Stimulated activated CD8-positive, alpha-beta memory T cell treated with anti-CD3 and anti-CD28 coated beads, Interleukin-12 subunit alpha, Interleukin-12 subunit beta, amount 100 ng/mL, for 24 hours (primary cell): ENCODE results near the gene HIVEP1.

Experiments used
- DNase-seq: peaks from one replicate; pipeline ENCODE4 v3.0.0-alpha.2; 2020; ENCODE audit errors: extremely low read depth

Gene HIVEP1

DNA sequence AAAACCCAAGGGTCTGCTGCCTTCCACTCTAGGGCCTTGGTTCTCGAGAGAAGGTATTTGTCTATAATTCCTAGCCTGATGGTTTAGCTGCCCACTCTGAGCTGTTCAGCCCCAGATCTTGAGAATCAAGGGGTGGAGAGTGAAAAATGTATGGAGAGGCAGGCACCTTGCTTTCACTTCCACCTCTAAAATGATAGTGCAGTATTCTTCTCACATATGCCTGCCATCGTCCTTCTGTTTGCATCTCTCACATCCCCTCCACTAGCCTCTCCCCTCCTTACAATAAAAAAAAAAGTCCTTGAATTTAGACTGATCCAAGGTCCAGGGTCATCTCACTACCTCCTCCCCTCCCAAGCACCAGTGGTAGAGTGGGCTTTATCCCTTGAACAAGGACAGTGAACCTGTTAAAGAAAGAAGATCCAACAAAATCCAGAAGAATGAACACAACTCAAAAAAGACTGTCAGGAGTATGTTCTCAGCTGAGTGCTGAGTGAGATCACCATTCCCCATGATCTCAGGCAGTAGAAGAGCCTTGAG lies 104.2 kb downstream of the HIVEP1 start:
- no peak for DNase-seq

DNA sequence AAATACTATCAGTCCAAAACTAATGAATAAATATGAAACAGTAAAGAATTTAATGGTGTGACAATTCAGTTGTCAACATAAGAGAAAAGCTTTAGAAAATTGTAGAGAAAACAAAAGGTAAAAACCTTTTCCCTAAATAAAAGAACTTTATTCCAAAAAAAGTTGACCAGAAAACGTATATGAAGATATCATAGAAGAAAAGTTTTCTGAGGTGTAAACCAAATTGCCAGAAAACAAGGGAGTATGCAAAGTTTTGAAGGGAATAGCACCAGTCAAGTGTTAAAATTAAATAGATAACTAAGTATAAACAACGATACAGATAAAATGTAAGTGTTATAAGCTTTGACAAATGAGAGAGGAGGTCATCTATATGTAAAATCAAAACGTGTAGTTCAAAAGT lies 104.9 kb downstream of the HIVEP1 start:
- no peak for DNase-seq

DNA sequence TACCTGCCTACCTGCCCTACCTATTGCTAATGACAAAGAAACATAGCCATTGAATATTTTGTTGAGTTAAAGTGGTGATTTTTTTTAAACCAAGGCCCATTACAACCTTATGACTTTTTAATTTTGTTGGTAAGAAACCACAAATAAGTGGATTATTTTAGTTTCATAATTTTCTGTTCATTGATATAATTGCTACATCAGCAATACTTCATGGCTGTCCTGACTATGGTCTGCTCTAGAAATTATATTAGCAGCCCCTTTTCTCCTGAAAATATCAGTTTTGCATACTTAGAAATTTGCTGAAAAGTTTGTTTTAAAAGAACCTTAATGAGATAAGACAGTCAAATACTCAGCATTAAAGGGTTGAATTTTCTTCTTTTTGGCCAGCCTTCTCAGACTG lies 106.5 kb downstream of the HIVEP1 start:
- DNase-seq: no peak

GRCh38 chr6:12119085-12119588 lies 107.0 kb downstream of the HIVEP1 start:
- no peak for DNase-seq

DNA sequence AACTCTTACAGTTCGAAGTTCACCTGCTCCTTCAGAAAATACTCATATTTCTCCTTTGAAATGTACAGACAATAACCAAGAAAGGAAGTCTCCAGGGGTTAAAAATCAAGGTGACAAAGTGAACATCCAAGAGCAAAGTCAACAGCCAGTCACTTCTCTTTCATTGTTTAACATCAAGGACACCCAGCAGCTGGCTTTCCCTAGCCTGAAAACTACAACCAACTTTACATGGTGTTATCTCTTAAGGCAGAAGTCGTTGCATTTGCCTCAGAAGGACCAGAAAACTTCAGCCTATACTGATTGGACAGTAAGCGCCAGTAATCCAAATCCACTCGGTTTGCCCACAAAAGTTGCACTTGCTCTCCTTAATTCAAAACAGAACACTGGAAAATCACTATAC lies 113.3 kb downstream of the HIVEP1 start:
- no peak for DNase-seq

DNA sequence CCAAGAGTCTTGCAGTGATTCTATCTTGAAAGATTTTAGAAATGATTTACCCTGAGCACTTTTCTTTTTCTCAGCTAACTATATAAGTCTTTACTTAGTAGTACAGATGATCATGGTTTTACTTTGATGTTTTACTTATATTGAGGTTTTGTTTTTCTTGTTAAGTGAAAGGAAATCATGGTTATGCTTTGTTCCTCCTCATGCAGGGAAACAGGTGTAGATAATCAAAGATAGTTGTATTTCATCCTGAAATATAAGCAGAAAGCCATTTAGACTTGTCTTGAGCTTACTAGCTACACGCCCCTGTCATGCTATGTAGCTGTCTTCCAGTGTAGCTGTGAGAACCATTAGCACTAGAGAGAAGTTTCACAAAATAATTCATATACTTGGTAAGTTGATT lies 113.9 kb downstream of the HIVEP1 start:
- DNase-seq: no peak

- DNase-seq: no peak
Measured at GRCh38 chr6:12129523-12129922, 117.4 kb downstream of the HIVEP1 start.

DNA sequence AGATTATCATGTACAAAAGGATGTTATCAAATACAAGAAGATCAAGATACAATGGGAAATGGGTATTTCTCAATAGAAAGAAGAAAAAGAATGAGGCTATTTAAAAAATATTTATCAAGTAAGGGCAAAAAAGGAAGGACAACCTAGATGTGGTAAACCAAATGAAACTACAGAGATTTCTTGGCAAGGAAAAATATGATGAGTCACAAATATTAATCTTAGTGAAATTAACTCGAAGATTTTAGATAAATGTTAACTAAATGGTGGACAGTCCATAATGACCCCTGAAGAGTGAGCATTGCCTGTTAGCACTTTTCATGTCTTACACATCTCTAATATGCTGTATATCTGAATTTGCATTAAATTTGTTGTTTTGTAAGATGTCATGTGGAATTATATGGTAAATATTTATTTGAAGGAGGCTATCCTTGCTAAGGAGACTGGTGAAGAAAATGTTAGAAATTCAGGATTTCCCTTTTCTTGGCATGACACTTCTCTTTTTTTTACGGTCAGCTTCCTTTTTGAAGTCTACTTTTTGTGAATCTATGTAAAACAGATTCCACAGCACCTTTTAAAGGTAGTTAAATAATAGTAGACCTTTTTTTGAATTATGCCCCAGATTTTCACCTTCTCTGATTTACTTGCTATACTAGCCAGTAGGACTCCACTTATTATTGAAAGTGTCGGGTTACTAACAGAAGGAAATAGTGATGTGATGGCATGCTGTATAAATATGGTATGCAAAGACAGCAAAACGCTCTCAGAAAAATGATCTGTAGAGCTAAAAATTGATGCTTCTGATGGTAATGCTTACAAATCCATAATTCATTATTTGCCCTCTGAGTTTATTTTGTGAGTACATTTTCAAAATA lies 120.5 kb downstream of the HIVEP1 start:
- no peak for DNase-seq

- no peak for DNase-seq
Measured at GRCh38 chr6:12134581-12134980, 122.5 kb downstream of the HIVEP1 start.

GRCh38 chr6:12134991-12135390 lies 122.9 kb downstream of the HIVEP1 start:
- no peak for DNase-seq

GRCh38 chr6:12136905-12137304 lies 124.8 kb downstream of the HIVEP1 start:
- DNase-seq: no peak

DNA sequence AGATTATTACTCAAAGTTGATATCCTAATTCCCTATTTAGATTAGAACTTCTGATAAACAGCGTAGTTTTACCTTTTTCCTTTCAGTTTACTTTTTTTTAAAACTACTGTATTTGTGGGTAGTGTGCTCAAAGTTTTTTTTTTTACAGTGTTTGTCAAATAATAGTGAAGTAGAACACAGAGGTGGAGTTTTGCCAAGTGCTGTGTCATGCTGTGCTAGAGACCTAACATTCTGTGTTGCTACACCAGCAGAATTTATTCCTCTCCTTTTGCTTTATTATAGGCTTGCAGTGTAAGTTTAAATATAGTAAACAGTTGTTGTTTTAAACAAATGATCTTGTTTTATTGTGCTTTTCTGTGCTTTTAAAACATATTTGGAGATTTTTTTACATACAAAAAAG lies 125.4 kb downstream of the HIVEP1 start:
- no peak for DNase-seq

DNA sequence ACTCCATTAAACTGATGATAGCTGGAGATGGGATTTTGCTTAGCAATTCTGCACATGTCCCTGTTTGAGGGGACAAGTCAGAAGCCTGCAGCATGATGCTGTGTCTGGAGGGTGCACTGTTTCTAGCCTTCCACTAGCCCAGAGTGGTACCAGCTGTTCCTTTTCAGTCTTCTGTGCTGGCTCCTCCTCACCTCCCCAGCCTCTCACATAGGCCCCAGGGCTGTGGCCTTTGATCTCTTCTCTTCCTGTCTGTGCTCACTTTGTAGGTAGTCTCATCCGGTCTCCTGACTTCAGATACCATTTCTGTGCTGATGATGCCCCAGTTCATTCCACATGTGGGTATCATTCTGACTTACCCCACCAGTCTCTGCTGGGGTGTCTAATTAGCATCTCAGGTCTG lies 126.3 kb downstream of the HIVEP1 start:
- no peak for DNase-seq

- no peak for DNase-seq
Measured at GRCh38 chr6:12138936-12139335, 126.8 kb downstream of the HIVEP1 start.

GRCh38 chr6:12147557-12148316 lies 135.6 kb downstream of the HIVEP1 start:
- no peak for DNase-seq

DNA sequence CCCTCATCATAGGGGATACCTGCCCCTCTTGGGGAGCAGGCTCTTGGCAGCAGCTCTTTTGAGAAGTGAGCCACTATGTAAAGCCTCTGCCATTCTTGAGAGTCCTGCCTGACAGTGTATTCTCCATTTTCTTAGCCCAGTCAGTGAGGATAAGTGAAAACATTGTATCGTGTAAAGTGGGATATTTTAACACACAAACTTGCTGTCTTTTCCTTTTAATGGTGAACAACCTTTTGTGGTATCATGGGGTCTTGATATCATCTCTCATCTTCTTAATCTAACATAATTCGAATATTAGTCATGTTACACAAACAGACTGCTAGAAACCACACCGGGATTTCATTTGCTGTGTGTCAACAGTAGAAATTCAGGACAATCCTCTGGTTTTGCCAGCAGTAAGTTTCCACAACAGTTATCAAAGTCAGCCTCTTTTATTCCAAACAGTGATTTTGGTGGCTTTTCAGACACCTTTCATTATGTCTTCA lies 136.2 kb downstream of the HIVEP1 start:
- no peak for DNase-seq

- DNase-seq: no peak
Measured at GRCh38 chr6:12148841-12149240, 136.7 kb downstream of the HIVEP1 start.

GRCh38 chr6:12149944-12150510 lies 137.9 kb downstream of the HIVEP1 start:
- no peak for DNase-seq

GRCh38 chr6:12150812-12151432 lies 138.8 kb downstream of the HIVEP1 start:
- DNase-seq: no peak

- no peak for DNase-seq
Measured at GRCh38 chr6:12151433-12151820, 139.3 kb downstream of the HIVEP1 start.
